GM23338 (cell line): ENCODE measurements around the gene C19orf47. TPM values are rescaled to one million over a fixed set of nuclear protein-coding genes. Genes with fewer than 3 reads are reported as not detected.
A peak's percentile ranks its signal among the peaks of the same experiment; 100 is the strongest.

Experiments used
- ATAC-seq: fragments of 200-7000 bp; cut with Tn5 transposase; 3 replicates; pipeline ENCODE4 v1.9.1; 2020
- DNase-seq: peaks from one replicate; pipeline ENCODE4 v3.0.0-alpha.2; 2015; ENCODE audit warnings: low spot score
- H2AFZ ChIP-seq: fragments of 200-600 bp; sonication (generic); 2 replicates; pipeline ENCODE4 v1.8.0; 2016; ENCODE audit warnings: antibody characterized with exemption, mild to moderate bottlenecking, moderate library complexity
- H3F3A ChIP-seq: fragments of 200-600 bp; sonication (generic); replicated peaks from 2 replicates; pipeline ENCODE4 v1.8.0; 2017; ENCODE audit warnings: antibody characterized with exemption, mixed run types, low read depth
- H3K27ac ChIP-seq: fragments of 200-600 bp; sonication (generic); 2 replicates; pipeline ENCODE4 v1.6.1; 2016; ENCODE audit warnings: low read depth
- H3K27me3 ChIP-seq: fragments of 200-600 bp; sonication (generic); 2 replicates; pipeline ENCODE4 v1.8.0; 2016; ENCODE audit warnings: mild to moderate bottlenecking, mixed run types, moderate library complexity; ENCODE audit not compliant: insufficient read depth
- H3K36me3 ChIP-seq: fragments of 200-600 bp; sonication (generic); 2 replicates; pipeline ENCODE4 v1.8.0; 2016; ENCODE audit warnings: mild to moderate bottlenecking; ENCODE audit not compliant: insufficient read depth
- H3K4me1 ChIP-seq: fragments of 200-600 bp; sonication (generic); 2 replicates; pipeline ENCODE4 v1.8.0; 2016; ENCODE audit warnings: mild to moderate bottlenecking, moderate library complexity; ENCODE audit not compliant: insufficient read depth
- H3K4me2 ChIP-seq: fragments of 200-600 bp; sonication (generic); 2 replicates; pipeline ENCODE4 v1.7.1; 2017; ENCODE audit warnings: mixed run types
- H3K4me3 ChIP-seq: fragments of 200-600 bp; sonication (generic); 2 replicates; pipeline ENCODE4 v1.6.1; 2016; ENCODE audit warnings: mixed run types
- H3K79me2 ChIP-seq: fragments of 200-600 bp; sonication (generic); replicated peaks from 2 replicates; pipeline ENCODE4 v1.8.0; 2017; ENCODE audit warnings: mild to moderate bottlenecking; ENCODE audit not compliant: insufficient read depth
- H3K9me2 ChIP-seq: fragments of 200-600 bp; sonication (generic); 2 replicates; pipeline ENCODE4 v1.8.0; 2017; ENCODE audit not compliant: insufficient read depth
- H4K20me1 ChIP-seq: fragments of 200-600 bp; sonication (generic); replicated peaks from 2 replicates; pipeline ENCODE4 v1.8.0; 2017; ENCODE audit warnings: mild to moderate bottlenecking; ENCODE audit not compliant: insufficient read depth
- H3K27ac Mint-ChIP-seq: 2 replicates; pipeline ENCODE4 v1.8.0; 2020; ENCODE audit warnings: inconsistent platforms, mild to moderate bottlenecking, moderate library complexity, mixed read lengths
- H3K27me3 Mint-ChIP-seq: 3 replicates; pipeline ENCODE4 v1.8.0; 2022; ENCODE audit warnings: low read depth, mild to moderate bottlenecking, moderate library complexity, mixed read lengths, inconsistent platforms; ENCODE audit not compliant: insufficient read depth, poor library complexity
- H3K36me3 Mint-ChIP-seq: 3 replicates; pipeline ENCODE4 v1.8.0; 2021; ENCODE audit warnings: low read depth, mild to moderate bottlenecking, inconsistent platforms, moderate library complexity, mixed read lengths
- H3K4me1 Mint-ChIP-seq: 3 replicates; pipeline ENCODE4 v1.8.0; 2020; ENCODE audit warnings: mild to moderate bottlenecking, inconsistent platforms, mixed read lengths
- H3K4me3 Mint-ChIP-seq: 3 replicates; pipeline ENCODE4 v1.8.0; 2021; ENCODE audit warnings: moderate library complexity, mild to moderate bottlenecking, inconsistent platforms, mixed read lengths
- H3K9me3 Mint-ChIP-seq: 3 replicates; pipeline ENCODE4 v1.8.0; 2020; ENCODE audit warnings: moderate library complexity, mild to moderate bottlenecking, inconsistent platforms, mixed read lengths
- CREB1 ChIP-seq: fragments of 250-450 bp; sonication (Bioruptor Pico); IDR thresholded peaks from 2 replicates; pipeline ENCODE4 v1.5.0; 2020; ENCODE audit warnings: low read depth, mild to moderate bottlenecking, moderate library complexity
- EZH2 ChIP-seq: fragments of 200-600 bp; sonication (generic); IDR thresholded peaks from one replicate; pipeline ENCODE4 v1.8.0; 2017; ENCODE audit warnings: antibody characterized with exemption, mild to moderate bottlenecking, low read depth; ENCODE audit not compliant: unreplicated experiment
- NANOG ChIP-seq: IDR thresholded peaks from 2 replicates; pipeline ENCODE4 v1.6.1; 2016; ENCODE audit warnings: antibody characterized with exemption, borderline replicate concordance
- POLR2AphosphoS5 ChIP-seq: IDR thresholded peaks from 2 replicates; pipeline ENCODE4 v1.6.1; 2016; ENCODE audit warnings: antibody characterized with exemption, low read depth
- polyA plus RNA-seq: library from polyadenylated mRNA; unstranded; fragments of >200 nt; fragmentation: Nextera tagmentation; extraction: Ambion mirVana; gene quantifications from 2 replicates; pipeline ENCODE4 v1.2.1, GENCODE V29; 2016
- total RNA-seq: library from RNA; depleted of rRNA; stranded (reverse); fragments of >200 nt; shearing (Covaris generic); gene quantifications from 2 replicates; pipeline ENCODE4 v1.2.3, GENCODE V29; 2014
- TF ChIP-seq, protein P1 (sequence below): fragments of 250-450 bp; sonication (Bioruptor Pico); IDR thresholded peaks from 2 replicates; pipeline ENCODE4 v1.5.0; 2020; ENCODE audit warnings: mild to moderate bottlenecking, moderate library complexity
- TF ChIP-seq, protein P2 (sequence below): IDR thresholded peaks from 2 replicates; pipeline ENCODE4 v1.6.1; 2016; ENCODE audit warnings: antibody characterized with exemption

C19orf47 gene
- total and polyA plus RNA-seq, 2 experiments from 2014 or later, result 13.1 to 26.6 TPM

DNA sequence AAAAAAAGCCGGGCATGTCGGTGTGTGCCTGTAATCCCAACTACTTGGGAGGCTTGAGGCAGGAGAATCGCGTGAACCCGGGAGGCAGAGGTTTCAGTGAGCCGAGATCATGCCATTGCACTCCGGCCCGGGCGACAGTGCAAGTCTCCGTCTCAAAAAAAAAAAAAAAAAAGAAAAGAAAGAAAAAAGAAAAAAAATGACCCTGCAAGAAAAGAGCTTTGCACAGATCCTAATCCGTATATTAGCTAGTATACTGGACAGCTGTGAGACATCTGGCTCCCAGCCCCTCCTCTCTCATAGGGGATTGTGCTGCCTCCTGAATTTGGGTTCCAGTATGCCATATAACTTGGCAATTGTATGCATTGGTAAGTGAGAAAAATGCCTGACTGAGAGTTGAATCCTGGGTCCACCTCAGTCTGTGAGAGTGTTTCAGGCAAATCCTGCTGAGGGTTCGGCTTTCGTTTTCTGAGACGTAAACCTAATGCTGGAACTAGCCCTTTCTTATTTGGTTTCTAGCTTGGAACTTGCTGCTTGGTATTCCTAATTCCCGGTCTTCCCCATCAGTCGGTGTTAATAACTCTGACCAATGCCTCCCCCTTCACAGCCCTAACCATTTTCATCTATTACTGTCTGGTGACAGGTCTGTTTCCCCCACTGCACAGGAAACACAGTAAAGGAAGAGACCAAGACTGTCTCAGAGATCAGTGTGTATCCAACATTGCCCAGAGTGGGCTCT is 61.8 kb downstream of the C19orf47 start (continued):
- TF ChIP-seq, protein P1, sequence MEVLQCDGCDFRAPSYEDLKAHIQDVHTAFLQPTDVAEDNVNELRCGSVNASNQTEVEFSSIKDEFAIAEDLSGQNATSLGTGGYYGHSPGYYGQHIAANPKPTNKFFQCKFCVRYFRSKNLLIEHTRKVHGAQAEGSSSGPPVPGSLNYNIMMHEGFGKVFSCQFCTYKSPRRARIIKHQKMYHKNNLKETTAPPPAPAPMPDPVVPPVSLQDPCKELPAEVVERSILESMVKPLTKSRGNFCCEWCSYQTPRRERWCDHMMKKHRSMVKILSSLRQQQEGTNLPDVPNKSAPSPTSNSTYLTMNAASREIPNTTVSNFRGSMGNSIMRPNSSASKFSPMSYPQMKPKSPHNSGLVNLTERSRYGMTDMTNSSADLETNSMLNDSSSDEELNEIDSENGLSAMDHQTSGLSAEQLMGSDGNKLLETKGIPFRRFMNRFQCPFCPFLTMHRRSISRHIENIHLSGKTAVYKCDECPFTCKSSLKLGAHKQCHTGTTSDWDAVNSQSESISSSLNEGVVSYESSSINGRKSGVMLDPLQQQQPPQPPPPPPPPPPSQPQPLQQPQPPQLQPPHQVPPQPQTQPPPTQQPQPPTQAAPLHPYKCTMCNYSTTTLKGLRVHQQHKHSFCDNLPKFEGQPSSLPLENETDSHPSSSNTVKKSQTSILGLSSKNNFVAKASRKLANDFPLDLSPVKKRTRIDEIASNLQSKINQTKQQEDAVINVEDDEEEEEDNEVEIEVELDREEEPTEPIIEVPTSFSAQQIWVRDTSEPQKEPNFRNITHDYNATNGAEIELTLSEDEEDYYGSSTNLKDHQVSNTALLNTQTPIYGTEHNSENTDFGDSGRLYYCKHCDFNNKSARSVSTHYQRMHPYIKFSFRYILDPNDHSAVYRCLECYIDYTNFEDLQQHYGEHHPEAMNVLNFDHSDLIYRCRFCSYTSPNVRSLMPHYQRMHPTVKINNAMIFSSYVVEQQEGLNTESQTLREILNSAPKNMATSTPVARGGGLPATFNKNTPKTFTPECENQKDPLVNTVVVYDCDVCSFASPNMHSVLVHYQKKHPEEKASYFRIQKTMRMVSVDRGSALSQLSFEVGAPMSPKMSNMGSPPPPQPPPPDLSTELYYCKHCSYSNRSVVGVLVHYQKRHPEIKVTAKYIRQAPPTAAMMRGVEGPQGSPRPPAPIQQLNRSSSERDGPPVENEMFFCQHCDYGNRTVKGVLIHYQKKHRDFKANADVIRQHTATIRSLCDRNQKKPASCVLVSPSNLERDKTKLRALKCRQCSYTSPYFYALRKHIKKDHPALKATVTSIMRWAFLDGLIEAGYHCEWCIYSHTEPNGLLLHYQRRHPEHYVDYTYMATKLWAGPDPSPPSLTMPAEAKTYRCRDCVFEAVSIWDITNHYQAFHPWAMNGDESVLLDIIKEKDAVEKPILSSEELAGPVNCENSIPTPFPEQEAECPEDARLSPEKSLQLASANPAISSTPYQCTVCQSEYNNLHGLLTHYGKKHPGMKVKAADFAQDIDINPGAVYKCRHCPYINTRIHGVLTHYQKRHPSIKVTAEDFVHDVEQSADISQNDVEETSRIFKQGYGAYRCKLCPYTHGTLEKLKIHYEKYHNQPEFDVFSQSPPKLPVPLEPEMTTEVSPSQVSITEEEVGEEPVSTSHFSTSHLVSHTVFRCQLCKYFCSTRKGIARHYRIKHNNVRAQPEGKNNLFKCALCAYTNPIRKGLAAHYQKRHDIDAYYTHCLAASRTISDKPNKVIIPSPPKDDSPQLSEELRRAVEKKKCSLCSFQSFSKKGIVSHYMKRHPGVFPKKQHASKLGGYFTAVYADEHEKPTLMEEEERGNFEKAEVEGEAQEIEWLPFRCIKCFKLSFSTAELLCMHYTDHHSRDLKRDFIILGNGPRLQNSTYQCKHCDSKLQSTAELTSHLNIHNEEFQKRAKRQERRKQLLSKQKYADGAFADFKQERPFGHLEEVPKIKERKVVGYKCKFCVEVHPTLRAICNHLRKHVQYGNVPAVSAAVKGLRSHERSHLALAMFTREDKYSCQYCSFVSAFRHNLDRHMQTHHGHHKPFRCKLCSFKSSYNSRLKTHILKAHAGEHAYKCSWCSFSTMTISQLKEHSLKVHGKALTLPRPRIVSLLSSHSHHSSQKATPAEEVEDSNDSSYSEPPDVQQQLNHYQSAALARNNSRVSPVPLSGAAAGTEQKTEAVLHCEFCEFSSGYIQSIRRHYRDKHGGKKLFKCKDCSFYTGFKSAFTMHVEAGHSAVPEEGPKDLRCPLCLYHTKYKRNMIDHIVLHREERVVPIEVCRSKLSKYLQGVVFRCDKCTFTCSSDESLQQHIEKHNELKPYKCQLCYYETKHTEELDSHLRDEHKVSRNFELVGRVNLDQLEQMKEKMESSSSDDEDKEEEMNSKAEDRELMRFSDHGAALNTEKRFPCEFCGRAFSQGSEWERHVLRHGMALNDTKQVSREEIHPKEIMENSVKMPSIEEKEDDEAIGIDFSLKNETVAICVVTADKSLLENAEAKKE (CRISPR knock-in tag), result no peak

DNA sequence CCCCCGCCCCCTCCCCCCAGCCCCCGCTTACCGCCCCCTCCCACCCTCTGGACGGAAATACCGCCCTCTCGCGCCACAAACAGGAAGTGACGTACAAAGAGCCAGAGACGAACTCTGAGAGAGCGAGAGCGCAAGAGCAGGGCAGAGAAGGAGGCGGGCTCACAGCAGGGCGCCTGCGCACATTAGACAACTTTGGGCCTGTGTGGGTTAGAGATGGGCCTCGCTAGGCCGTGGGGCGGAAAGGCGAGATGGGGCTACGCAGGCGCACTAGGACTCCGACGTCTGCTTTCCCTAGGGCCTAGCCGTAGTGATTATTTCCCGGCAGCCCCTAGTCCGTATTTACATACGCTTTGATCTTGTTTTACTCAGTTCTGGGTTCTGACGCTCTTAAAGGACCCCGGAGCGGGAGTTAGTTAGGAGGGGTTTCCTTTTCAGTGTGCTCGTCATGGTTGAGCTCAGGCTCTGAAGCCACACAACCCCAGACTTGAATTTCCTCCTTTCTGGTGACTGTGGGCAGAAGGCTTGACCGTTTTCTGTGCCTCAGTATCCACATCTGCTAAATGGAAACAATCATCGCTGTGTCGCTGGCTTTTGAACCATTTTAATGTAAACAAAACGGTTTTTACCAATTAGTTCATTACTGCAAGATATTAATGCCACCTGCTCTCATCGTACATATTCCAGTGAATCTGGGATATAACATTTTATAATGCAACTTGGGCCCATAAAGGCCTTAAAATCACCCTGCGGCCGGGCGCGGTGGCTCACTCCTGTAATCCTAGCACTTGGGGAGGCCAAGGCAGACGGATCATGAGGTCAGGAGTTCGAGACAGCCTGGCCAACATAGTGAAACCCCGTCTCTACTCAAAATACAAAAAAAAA is 62.6 kb downstream of the C19orf47 start:
- peak; percentile 83 for ATAC-seq
- Mint-ChIP-seq H3K27ac (peak overlapping the region; percentile 100), H3K4me1 (peaks cover 39% of the 10 kb centered on the region), H3K4me3 (peak overlapping the region; percentile 87), H3K36me3 (no peaks in the 10 kb centered on the region), H3K27me3 (peaks cover 15% of the 10 kb centered on the region), H3K9me3 (peaks cover 3% of the 10 kb centered on the region; the same call in 2 of the 3 replicates)
- Histone ChIP-seq H3K9me2 (no peaks in the 10 kb centered on the region), H3K4me2 (peak overlapping the region; percentile 70), H3K27me3 (no peaks in the 10 kb centered on the region), H3F3A (peaks cover 12% of the 10 kb centered on the region), H4K20me1 (no peaks in the 10 kb centered on the region), H3K36me3 (no peaks in the 10 kb centered on the region), H3K4me3 (peak overlapping the region; percentile 98), H3K4me1 (peaks cover 12% of the 10 kb centered on the region), H2AFZ (no peak overlapping the region), H3K79me2 (peaks cover 41% of the 10 kb centered on the region), H3K27ac (peak overlapping the region; percentile 88)
- peak; percentile 99 for DNase-seq
- peak; percentile 50 for TF ChIP-seq POLR2AphosphoS5
- TF ChIP-seq CREB1 (CRISPR knock-in tag), result peak; percentile 75
- TF ChIP-seq, protein P2, sequence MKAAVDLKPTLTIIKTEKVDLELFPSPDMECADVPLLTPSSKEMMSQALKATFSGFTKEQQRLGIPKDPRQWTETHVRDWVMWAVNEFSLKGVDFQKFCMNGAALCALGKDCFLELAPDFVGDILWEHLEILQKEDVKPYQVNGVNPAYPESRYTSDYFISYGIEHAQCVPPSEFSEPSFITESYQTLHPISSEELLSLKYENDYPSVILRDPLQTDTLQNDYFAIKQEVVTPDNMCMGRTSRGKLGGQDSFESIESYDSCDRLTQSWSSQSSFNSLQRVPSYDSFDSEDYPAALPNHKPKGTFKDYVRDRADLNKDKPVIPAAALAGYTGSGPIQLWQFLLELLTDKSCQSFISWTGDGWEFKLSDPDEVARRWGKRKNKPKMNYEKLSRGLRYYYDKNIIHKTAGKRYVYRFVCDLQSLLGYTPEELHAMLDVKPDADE, result no peak
- no peak for TF ChIP-seq EZH2
- TF ChIP-seq NANOG, result no peak
